K562 treated with DMSO at 1 percent for 24 hours (cell line): ENCODE data around the gene SECTM1. TPM values are rescaled to one million over a fixed set of nuclear protein-coding genes. Genes with fewer than 3 reads are reported as not detected.

ENCODE experiments used
- total RNA-seq: library from RNA; unstranded; fragments of 300-600 nt; gene quantifications from 2 replicates; pipeline ENCODE4 v1.2.3, GENCODE V29; 2022; ENCODE audit warnings: low read depth; ENCODE audit not compliant: insufficient read depth

Gene SECTM1
- total RNA-seq: not detected in 2 replicates

DNA sequence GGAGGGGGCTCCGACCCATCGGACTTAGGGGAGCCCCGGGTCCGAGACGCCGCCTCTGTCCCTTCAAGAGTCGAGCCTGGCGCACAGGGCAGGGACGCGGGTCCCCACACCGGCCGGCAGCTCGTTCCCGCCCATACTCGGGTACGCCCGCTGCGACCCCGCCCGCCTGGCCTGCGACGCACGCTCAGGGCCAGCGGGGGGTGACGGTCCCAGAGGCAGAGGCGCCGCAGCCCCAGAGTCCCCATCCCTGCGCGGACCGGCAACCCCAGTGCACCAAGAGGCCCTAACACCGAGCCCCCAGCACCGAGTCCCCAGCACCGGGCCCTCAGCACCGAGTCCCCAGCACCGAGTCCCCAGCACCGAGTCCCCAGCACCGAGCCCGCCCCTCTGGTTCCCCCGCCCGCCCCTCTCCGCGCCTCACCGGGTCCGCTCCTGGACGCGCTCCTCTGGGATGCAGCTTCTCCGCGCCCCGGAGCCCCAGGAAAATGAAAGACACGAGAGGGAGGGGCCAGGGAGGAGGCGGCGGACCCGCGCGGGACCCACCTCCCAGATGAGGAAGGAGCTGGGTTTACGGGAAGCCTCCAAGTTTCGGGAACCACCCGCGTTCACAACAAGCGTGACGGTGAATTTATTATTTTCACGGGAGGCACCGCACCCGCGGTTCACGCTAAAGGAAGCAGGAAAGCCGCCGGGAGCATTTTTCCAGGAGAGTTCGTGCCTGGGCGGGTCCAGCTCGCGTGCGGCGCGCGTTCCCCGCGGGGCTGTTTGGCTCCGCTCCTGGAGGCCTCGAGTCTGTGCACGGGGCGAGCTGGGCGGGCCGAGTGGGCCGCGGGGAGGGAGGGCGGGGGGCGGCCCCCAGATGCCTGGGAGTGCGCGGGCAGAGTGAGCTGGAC lies at the start of gene SECTM1:
Gene SECTM1 (minus strand): TSS at position 488 of the 893 bp plus-strand sequence. CDS start 6,526 bp downstream, outside the sequence.

GRCh38 chr17:82371333-82372248 lies 38.0 kb upstream of the SECTM1 start, which contains the start of gene UTS2R:
Gene UTS2R (plus strand): TSS chr17:82371765. CDS start chr17:82374325, 2,560 bp downstream.

DNA sequence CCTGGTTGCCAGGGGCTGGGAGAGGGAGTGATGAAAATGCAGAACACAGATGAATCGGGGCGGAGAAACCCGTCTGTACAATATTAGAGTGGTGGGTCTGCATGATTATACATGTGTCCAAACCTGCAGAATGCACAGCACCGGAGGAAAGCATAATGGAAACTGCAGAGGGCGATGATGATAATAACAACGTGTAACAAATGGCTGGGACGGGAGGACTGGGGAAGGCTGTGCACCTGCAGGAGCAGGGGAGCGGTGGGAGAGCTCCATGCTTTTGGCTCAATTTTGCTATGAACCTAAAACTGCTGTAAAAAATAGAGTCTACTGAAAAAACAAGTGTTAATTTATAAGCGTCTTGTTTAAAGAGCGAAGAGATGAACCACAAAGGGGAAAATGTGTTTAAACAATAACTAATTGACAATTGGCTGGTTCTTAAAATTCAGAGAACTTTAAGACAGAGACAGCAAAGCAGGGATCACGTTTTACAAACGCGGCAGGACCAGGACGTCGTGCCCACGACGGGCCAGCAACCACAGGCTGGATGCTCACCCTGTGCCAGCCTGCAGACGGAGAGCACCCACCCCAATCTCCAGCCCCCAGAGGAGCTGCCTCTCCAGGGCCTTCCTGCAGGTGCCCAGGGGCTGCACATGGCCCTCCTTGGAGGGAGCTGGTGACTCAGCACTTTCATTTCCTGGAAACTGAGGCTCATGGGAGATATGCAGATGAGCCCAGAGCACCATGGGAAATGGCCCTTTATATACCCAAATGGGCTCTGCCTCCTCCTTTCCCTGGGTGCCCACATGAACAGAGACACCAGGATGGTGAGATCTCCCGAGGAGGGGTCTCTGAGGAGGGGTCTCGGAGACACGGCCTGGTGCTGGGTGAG lies 25.1 kb upstream of the SECTM1 start, which contains the start of gene TEX19:
Gene TEX19 (plus strand): TSS at position 783 of the 886 bp plus-strand sequence. CDS start 2,904 bp downstream, outside the sequence.

DNA sequence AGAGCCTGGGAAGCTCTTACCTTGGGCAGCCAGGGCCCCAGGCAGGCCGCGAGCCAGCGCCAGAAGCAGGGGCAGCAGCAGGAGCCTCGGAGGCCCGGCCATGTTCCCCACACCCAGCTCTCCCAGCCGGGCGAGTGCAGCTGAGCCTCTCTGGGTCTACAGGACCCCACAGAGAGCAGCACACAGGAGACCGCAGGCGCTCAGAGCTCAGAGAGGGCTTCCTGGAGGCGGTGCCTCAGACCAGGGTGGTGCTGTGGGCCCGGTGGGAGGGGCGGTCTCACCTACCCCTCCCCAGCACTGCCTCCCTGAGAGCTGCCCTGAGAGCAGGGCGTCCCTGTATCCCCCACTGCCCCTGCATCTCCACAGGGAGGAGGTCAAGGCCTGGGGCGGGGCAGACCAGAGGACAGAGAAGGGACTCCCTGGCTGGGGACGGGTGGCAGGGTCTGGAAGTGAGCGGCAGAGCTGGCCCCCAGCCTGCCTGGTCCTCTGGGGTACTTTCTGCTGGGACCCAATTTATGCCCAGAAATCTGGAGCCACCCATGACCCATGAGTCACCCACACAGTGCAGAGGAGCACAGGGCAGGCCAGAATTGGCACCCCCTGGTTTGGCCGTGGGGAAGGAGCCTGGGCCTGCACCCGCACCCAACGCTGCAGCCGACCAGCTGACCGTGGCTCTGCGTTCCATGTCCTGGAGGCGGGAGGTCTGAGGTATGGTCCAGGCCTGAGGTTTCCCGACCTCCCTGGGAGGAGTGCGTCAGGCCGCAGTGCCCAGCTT lies 16.0 kb downstream of the SECTM1 start, which contains the start of gene CD7:
Gene CD7 (minus strand): TSS at position 215 of the 775 bp plus-strand sequence. CDS start 113 bp downstream, at position 102.

GRCh38 chr17:82273327-82274133 lies 60.0 kb downstream of the SECTM1 start, which contains the start of gene CSNK1D:
Gene CSNK1D (minus strand): TSS chr17:82273700. CDS start chr17:82273381, 319 bp downstream.

Other genes starting within 250 kb of the SECTM1 start
- 161 and 174 TPM in 2 replicates for gene FASN, start 235.5 kb downstream of the SECTM1 start, total RNA-seq
- gene CCDC57, start 120.9 kb downstream of the SECTM1 start, total RNA-seq: 13.4 and 16.2 TPM in 2 replicates
- gene SLC16A3, start 104.7 kb downstream of the SECTM1 start, total RNA-seq: 3.5 and 5.1 TPM in 2 replicates
- gene CSNK1D, start 60.1 kb downstream of the SECTM1 start, total RNA-seq: 165 and 173 TPM in 2 replicates
- not detected in 2 replicates for gene CD7, start 16.2 kb downstream of the SECTM1 start, total RNA-seq
- 2.7 and 3.2 TPM in 2 replicates for gene TEX19, start 25.5 kb upstream of the SECTM1 start, total RNA-seq
- 0.22 TPM in 1 of 2 replicates, not detected in the other for gene UTS2R, start 38.0 kb upstream of the SECTM1 start, total RNA-seq
- gene HEXD, start 84.6 kb upstream of the SECTM1 start, total RNA-seq: 33.6 and 44.4 TPM in 2 replicates
- gene OGFOD3, start 84.8 kb upstream of the SECTM1 start, total RNA-seq: 32.0 and 33.3 TPM in 2 replicates
- gene CYBC1, start 117.0 kb upstream of the SECTM1 start, total RNA-seq: 92.7 and 102 TPM in 2 replicates
- gene NARF, start 125.0 kb upstream of the SECTM1 start, total RNA-seq: 354 and 357 TPM in 2 replicates
- 48.2 and 54.4 TPM in 2 replicates for gene FOXK2, start 186.0 kb upstream of the SECTM1 start, total RNA-seq